ENCODE measurements around the gene SMARCD2.
A peak's percentile ranks its signal among the peaks of the same experiment; 100 is the strongest.

Gene SMARCD2

GRCh38 chr17:63853260-63853659 is 10.8 kb upstream of the SMARCD2 start:
- no peak for DNase-seq

GRCh38 chr17:63850401-63850800 is 7.9 kb upstream of the SMARCD2 start:
- no peak for DNase-seq

GRCh38 chr17:63848834-63849689 is 6.6 kb upstream of the SMARCD2 start:
- DNase-seq: peak in 55 of 56 donors; percentile 44 to 90 (median 79)

- DNase-seq: no peak
Measured at GRCh38 chr17:63847525-63848249, 5.2 kb upstream of the SMARCD2 start.

- DNase-seq: no peak
Measured at GRCh38 chr17:63845509-63845908, 3.0 kb upstream of the SMARCD2 start.

GRCh38 chr17:63843910-63844677 is 1.6 kb upstream of the SMARCD2 start:
- DNase-seq: no peak

GRCh38 chr17:63843387-63843888 is 953 bp upstream of the SMARCD2 start:
- DNase-seq: peak in 7 of 56 donors; percentile 17 to 27 (median 22)

GRCh38 chr17:63842173-63842539 is 329 bp downstream of the SMARCD2 start:
- DNase-seq: peak in 6 of 56 donors; percentile 45 to 63 (median 53)

- peak in 38 of 56 donors; percentile 15 to 72 (median 46) for DNase-seq
Measured at GRCh38 chr17:63841350-63842172, 924 bp downstream of the SMARCD2 start.

GRCh38 chr17:63840591-63841349 is 1.7 kb downstream of the SMARCD2 start:
- DNase-seq: peak in 7 of 56 donors; percentile 15 to 33 (median 24)

GRCh38 chr17:63838631-63839171 is 3.8 kb downstream of the SMARCD2 start:
- DNase-seq: peak in 54 of 56 donors; percentile 47 to 95 (median 82)

GRCh38 chr17:63837962-63838600 is 4.4 kb downstream of the SMARCD2 start:
- peak in 1 of 56 donors; percentile 19 for DNase-seq

GRCh38 chr17:63837480-63837879 is 5.0 kb downstream of the SMARCD2 start:
- DNase-seq: no peak

GRCh38 chr17:63836811-63837210 is 5.7 kb downstream of the SMARCD2 start:
- DNase-seq: no peak

- no peak for DNase-seq
Measured at GRCh38 chr17:63835167-63835720, 7.2 kb downstream of the SMARCD2 start.

- peak in 37 of 56 donors; percentile 13 to 75 (median 41) for DNase-seq
Measured at GRCh38 chr17:63834431-63835166, 7.9 kb downstream of the SMARCD2 start.

- DNase-seq: no peak
Measured at GRCh38 chr17:63833741-63834373, 8.6 kb downstream of the SMARCD2 start.

Data from amygdala (tissue), 56 donors.